Erythroblast (primary cell): ENCODE data around the gene THAP3.

Experiments
- GATA1 ChIP-seq: IDR thresholded peaks from 2 replicates; pipeline ENCODE4 v1.6.1; 2011; ENCODE audit warnings: low read depth, mild to moderate bottlenecking, control low read depth, low read length, moderate library complexity
- POLR2A ChIP-seq: IDR thresholded peaks from 2 replicates; pipeline ENCODE4 v1.6.1; 2011; ENCODE audit warnings: mild to moderate bottlenecking, low read length

GRCh38 chr1:6600410-6601048, 24.1 kb upstream of the THAP3 start:
- TF ChIP-seq POLR2A: no peak
- no peak for TF ChIP-seq GATA1
